BJ (cell line): Measurements from ENCODE around the gene VAV2. TPM values are rescaled to one million over a fixed set of nuclear protein-coding genes. Genes with fewer than 3 reads are reported as not detected.

ENCODE experiments used
- CTCF ChIA-PET: fragments of 350-600 bp; formaldehyde crosslinking; extraction: SDS; loops from one replicate; lab custom pipeline; 2021; ENCODE audit warnings: antibody characterized with exemption, inconsistent platforms; lab: Yijun Ruan, JAX
- POLR2A ChIA-PET: fragments of 300-600 bp; sonication (Branson Sonifier 250); formaldehyde crosslinking; extraction: SDS; loops from one replicate; lab custom pipeline; 2021; ENCODE audit warnings: antibody characterized with exemption; lab: Charles Lee
- DNase-seq: peaks from one replicate; pipeline ENCODE4 v3.0.0-alpha.2; 2011; ENCODE audit warnings: low read depth
- H3K27me3 ChIP-seq: 2 replicates; pipeline ENCODE4 v1.6.0; 2011; ENCODE audit warnings: low read length; ENCODE audit not compliant: control insufficient read depth, insufficient read depth
- H3K36me3 ChIP-seq: 2 replicates; pipeline ENCODE4 v1.5.1; 2011; ENCODE audit warnings: low read length; ENCODE audit not compliant: control insufficient read depth, insufficient read depth
- H3K4me3 ChIP-seq: 2 replicates; pipeline ENCODE4 v1.5.1; 2011; ENCODE audit warnings: low read depth, mild to moderate bottlenecking, control low read depth, low read length
- polyA plus RNA-seq: library from polyadenylated mRNA; depleted of rRNA; stranded (reverse); fragments of >200 nt; gene quantifications from 2 replicates; pipeline ENCODE4 v1.2.3, GENCODE V29; 2011
- TF ChIP-seq, protein P1 (sequence below): IDR thresholded peaks from 2 replicates; pipeline ENCODE4 v1.5.1; 2011; ENCODE audit warnings: low read depth, mild to moderate bottlenecking, control low read depth, inconsistent platforms, low read length, moderate library complexity; ENCODE audit not compliant: insufficient read depth

The VAV2 gene
- polyA plus RNA-seq, 1 experiment = 9.9 TPM

DNA sequence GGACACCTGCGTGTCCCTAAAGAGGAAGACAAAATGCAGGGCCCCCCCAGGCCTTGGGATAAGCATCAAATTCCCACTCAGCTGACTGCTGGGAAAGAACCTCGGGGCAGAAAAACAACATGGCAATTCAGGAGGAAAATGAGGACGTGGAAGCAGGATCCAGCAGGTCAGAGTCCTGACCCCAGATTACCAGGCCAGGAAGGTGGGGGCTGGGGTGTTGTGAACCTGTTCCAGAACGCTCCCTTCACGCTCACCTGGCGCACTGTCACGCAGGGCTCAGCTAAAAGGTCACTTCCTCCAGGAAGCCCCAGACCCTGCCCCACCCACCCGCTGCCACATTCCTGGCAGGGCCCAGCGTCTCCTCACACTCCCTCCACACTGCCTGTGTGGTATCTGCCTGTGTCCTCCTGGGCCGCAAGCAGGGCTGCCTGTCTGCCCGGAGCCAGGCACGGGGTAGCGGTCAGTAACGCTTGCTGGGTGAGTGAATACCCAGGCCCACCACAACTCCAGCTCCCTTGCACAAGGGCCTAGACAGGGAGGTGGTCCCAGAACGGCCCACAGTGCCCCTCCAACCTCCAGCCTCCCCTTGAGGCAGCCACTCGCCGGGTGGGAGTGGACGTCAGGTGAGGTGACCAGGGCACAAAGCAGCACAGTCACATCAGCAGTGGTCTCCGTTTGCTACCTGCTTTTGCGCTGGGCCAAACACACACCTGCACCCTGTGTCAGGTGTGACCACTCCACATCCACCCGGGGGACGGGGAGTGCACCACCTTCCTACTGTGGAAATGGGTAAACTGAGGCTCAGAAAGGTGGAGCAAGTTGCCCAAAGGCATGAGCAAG lies 18.1 kb downstream of the VAV2 start:
- POLR2A ChIA-PET = no interaction called here
- TF ChIP-seq, protein P1, sequence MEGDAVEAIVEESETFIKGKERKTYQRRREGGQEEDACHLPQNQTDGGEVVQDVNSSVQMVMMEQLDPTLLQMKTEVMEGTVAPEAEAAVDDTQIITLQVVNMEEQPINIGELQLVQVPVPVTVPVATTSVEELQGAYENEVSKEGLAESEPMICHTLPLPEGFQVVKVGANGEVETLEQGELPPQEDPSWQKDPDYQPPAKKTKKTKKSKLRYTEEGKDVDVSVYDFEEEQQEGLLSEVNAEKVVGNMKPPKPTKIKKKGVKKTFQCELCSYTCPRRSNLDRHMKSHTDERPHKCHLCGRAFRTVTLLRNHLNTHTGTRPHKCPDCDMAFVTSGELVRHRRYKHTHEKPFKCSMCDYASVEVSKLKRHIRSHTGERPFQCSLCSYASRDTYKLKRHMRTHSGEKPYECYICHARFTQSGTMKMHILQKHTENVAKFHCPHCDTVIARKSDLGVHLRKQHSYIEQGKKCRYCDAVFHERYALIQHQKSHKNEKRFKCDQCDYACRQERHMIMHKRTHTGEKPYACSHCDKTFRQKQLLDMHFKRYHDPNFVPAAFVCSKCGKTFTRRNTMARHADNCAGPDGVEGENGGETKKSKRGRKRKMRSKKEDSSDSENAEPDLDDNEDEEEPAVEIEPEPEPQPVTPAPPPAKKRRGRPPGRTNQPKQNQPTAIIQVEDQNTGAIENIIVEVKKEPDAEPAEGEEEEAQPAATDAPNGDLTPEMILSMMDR = no peak
- H3K36me3 ChIP-seq = peaks cover 5% of the 10 kb centered on the region
- H3K4me3 ChIP-seq = no peak overlapping the region
- CTCF ChIA-PET = no interaction called here
- no peak for DNase-seq
- H3K27me3 ChIP-seq = no peaks in the 10 kb centered on the region

DNA sequence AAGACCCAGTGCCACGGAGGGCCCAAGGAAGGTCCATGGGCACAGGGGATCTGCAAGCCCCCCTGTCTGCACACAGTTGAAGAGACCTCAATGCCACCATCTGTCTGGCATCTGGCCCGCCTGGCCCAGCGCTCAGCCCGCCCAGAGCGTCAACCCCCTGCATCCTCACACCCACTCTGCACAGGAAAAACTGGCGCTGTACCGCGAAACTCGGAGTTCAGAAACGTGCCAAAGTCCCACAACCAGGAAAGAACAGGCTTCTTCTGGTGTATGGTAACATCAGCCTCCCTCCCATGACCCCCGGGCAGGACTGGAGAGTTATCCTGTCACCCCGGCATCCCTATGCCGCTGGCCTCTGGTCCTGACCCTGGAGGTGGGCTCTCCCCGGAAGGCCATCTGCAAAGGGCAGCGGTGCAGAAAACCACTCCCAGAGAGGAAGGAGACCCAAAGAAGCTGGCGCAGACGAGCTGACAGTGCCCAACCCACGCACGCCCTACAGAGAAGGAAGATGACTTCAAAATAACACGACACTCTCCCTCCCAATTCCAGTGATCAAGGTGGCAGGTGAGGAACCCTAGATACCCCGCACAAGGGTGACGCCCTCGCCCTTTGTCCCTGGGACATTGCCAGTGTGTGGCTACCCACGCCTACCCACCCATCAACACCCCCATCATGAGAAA lies 18.9 kb downstream of the VAV2 start:
- no peak for DNase-seq
- ChIA-PET CTCF (no interaction called here), POLR2A (no interaction called here)
- TF ChIP-seq, protein P1 = no peak
- Histone ChIP-seq H3K36me3 (peaks cover 5% of the 10 kb centered on the region), H3K27me3 (no peaks in the 10 kb centered on the region), H3K4me3 (no peak overlapping the region)

DNA sequence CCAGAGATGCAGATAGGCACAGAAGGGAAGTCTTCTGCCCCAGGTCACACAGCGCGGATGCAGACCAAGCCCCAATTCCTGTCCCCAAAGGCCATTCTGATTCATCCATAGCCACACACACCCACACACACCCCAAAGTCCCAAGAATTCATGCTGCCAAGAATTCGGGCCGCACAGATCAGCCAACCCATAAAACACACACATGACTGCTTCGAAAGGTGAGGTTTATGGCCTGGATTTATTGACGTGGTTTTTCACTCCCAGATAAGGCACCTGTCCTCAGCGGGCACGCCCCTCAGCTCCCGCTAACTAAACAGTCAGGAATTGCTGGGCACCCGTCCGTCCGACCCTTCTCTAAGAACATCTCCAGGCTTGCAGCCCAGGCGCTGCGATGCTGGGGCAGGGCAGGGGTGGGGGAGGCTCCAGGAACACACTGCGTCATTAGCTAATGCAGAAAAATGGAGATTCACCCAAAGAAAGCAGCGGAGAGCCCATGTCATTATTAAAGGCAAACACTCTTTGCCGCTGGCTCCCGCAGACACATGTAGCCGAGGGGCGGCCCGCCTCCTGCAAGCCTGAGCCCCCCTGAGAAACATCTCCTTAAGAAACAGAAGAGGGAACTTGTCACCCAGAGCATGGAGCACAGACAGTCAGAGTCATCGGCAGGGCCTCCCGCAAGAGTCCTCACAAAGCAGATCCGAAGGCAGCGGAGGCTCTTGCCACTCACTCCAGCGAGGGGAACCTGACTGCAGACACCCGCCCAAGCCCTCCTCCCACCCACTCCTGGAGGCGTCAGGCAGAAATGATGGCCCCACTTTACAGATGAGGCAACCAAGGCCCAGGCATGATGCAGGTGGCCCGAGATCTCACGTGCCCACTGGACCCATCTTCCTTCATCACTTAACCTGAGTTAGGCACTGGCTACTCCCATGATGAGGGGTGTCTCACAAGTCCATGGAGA lies 19.9 kb downstream of the VAV2 start:
- ChIA-PET POLR2A (no interaction called here), CTCF (no interaction called here)
- peaks cover 2% of the 10 kb centered on the region; the same call in 1 of the 2 replicates for H3K36me3 ChIP-seq
- TF ChIP-seq, protein P1 = no peak
- H3K4me3 ChIP-seq = no peak overlapping the region
- H3K27me3 ChIP-seq = no peaks in the 10 kb centered on the region
- no peak for DNase-seq

DNA sequence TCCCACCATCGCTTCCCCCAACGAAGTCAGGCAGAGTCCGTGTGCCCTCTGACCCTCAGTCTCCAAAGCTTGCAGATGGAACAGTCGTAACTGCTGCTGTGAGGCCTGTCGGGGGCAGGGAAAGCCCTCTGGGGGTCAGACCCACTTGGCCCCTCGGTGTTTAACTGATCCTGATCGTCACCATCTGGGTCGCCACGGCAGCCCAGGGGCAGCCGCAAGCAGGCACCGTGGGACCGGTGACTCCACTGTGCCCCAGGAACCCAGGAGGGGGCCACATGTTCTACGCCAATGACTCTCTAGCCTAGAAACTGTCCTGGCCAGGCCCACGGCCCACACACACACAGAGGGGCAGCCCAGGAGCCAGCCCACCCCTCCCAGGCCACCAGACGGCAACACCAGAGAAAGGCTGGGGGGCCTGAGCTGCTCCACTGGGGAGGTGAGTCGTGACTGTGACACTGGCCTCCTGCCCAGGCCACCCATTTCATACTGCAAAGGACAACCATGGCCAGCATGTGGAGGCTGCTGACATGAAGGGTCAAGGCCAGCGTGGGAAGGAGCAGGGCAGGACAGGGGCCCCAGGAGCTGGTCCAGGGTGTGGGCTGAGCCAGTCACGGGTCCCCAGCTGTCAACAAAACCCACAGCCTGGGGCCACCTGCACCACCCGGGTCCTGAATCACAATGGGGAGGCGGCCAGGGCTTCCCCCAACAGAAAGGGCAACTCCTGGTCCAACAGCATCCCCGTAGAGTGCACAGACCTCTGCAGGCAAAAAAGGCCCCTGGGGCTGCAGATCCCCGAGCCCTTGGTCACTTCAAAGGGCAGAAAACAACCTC lies 20.8 kb downstream of the VAV2 start:
- DNase-seq = no peak
- H3K36me3 ChIP-seq = no peaks in the 10 kb centered on the region
- no peak overlapping the region for H3K4me3 ChIP-seq
- ChIA-PET CTCF (no interaction called here), POLR2A (no interaction called here)
- no peaks in the 10 kb centered on the region for H3K27me3 ChIP-seq
- TF ChIP-seq, protein P1 = no peak
